Measurements from ENCODE around the gene TAPBP.

Gene TAPBP

GRCh38 chr6:33318426-33319073 lies 4.7 kb upstream of the TAPBP start:
- no peak for DNase-seq

GRCh38 chr6:33317669-33318425 lies 4.0 kb upstream of the TAPBP start, which contains the start of gene ZBTB22:
ZBTB22 (minus strand) TSS chr6:33317744; CDS start chr6:33316916, 828 bp downstream.
- peak; percentile 96 to 98 for DNase-seq

- DNase-seq: no peak
Observed at GRCh38 chr6:33317419-33317668, 3.5 kb upstream of the TAPBP start.

GRCh38 chr6:33316603-33317418 lies 2.9 kb upstream of the TAPBP start:
- DNase-seq: no peak

- DNase-seq: no peak
Observed at GRCh38 chr6:33315793-33316602, 2.1 kb upstream of the TAPBP start.

- no peak for DNase-seq
Observed at GRCh38 chr6:33314943-33315792, 1.3 kb upstream of the TAPBP start.

DNA sequence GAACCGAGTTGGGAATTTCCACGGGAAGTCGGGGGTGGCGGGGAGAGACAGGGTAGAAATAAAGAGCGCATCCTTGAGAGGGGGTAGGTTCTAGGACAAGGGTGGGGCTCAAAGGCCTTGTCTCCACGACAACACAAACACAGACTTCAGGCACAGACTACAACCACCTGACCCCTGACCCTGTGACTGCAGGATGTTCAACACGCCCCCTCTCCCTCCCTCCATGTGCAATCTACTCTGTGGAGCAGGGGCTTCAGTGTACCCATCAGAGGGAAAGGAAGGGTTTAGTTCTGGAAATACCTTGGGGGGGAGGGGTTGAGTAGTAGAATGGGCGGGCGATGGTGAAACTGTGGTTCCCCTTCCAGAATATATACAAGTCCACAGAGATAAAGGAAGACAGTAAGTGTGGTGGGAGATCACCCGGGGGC lies 651 bp upstream of the TAPBP start:
- DNase-seq: no peak

GRCh38 chr6:33313105-33313708 lies 671 bp downstream of the TAPBP start:
- peak in 1 of 2 experiments; percentile 40 for DNase-seq

- DNase-seq: peak; percentile 30 to 64
Observed at GRCh38 chr6:33312361-33313104, 1.3 kb downstream of the TAPBP start.

GRCh38 chr6:33306356-33306755 lies 7.5 kb downstream of the TAPBP start:
- DNase-seq: no peak

GRCh38 chr6:33305052-33305451 lies 8.8 kb downstream of the TAPBP start:
- peak; percentile 69 to 79 for DNase-seq

- no peak for DNase-seq
Observed at GRCh38 chr6:33304216-33304615, 9.7 kb downstream of the TAPBP start.

DNA sequence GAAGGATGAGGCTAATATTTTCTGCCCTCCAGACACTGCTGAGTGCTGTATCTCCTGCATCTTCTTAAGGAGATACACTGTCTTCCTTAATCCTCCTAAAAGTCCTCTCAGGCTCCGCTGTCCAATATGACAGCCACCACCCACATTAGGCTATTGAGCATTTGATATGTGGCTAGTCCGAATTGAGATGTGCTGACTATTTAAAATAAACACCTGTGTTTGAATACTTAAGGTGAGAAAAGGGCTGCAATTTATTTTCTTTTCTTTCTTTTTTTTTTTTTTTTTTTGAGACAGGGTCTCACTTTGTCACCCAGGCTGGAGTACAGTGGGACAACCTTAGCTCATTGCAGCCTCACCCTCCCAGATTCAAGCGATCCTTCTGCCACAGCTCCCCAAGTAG lies 12.0 kb downstream of the TAPBP start:
- no peak for DNase-seq

GRCh38 chr6:33299237-33299944 lies 14.5 kb downstream of the TAPBP start:
- DNase-seq: peak; percentile 82 to 94

DNA sequence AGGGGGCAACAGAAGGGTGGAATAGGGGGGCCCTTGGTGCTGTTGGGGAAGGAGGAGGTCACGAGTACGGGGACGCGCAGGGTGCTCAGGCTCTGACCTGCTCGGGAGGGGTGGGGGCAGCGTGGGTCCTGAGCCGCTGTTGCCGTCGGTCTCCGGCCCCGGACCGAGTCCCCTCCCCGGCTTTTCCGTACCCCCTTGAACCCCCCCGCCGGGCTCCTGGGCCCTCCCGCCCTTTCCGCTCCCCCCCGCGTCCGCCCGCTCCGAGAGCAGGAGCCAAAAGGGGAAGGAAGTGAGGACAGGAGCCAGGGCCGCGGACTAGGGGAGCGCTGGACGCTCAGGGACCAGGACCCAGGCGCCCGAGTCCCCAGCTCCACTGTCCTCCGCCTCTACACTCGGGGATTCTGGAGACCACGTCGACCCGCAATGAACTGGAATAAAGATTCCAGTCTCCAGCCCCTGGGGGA lies 15.1 kb downstream of the TAPBP start, which contains the start of gene RGL2:
Gene RGL2, minus strand, starts transcription at position 170 of the 464 bp plus-strand sequence. CDS start 332 bp downstream, outside the sequence.
- peak; percentile 35 to 73 for DNase-seq

DNA sequence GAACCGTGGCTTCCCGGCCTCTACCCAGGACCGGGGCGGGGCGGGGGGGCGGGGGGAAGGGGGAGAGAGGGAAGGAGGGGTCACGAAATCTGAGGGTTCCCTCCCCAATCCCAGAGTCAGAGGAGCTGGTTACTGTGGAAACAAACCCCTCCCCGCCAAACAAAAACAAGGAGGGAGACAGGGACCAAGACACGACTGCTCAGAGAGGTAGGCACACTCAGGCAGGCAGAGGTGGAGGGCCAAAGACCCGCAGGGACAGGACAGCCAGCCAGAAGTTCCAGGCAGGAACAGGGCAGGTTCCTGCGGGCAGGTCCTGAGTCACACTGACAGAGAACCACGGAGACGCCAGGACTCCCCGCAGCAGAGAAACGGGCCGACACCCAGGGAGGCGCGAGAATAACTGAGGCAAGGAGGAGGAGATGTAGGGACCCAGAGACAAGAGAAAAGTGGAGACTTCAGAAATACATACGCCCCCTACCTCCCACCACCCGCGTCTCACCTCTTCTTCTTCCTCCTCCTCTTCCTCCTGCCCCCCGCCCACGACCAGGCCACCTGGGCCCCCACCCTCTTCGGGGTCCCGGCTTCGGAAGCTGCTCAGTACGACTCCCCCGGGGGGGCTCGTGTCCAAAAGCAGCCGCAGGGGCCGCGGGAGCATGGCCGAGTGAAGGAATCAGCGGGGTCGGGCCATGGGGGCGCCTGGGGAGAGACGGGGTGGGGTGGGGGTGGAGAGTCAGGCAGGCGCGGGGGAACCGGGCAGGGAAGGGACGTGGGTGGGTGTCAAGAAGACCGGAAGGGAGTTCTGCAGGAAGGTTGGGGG lies 15.7 kb downstream of the TAPBP start:
- DNase-seq: peak in 1 of 2 experiments; percentile 46

DNA sequence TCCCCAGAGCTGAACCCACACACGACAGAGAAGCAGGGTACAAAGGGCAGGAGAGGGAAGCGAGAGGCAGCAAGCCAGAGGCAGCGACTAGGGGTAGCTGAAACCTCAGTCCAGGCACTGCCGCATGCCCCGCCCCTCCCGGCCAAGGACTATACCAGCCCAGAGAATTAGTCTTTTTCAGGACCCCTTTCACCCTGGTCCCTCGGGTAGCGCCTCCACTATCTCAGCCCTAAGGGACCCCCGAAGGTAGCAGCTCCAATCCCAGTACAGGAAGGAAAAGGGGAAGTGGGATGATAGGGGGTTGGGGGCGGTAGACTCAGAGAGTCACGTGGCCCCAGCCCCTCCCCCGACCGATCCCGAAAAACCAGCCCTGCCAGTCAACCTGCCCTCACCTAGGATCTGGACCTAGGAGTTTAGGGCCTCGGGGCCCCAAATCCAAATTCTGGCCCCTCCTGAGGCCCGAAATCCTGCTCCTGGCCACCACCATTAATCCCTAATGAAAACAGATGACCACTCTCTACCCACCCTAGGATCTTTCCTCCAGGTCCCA lies 16.4 kb downstream of the TAPBP start:
- no peak for DNase-seq

DNA sequence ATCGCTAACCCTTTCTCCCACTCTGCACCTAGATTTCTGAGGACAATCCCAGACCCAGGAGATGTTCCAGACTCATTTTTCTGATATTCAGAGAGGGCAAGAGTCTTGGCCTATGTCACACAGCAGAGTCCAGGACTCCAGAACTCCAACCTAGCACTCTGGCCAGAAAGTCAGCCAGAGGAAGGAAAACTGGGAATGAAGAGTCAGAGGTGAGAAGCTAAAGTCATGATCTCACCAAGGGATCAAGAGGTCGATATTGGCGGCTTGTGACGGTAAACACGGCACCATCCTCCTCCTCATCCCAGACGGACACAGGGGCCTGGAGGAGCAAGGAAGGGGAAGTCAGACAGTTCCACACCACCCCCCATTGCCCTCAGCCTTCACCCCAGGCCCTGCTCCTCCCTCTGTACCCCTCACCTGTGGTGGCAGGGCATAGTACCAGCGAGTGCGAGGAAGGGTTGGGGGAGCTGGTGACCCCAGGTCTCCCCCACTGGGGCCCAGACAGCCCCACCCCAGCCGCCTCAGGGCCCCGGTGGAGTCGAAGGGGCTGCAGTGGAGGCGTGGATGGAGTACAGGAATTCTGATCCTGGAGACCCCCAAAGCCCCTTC lies 17.0 kb downstream of the TAPBP start:
- DNase-seq: no peak

All from NCI-H524 (cell line).